ENCODE measurements around the gene OXGR1. TPM values are rescaled to one million over a fixed set of nuclear protein-coding genes. Genes with fewer than 3 reads are reported as not detected.
"Not testable (repeated sequence)": the region's sequence is repeated elsewhere in the genome, so short reads cannot be mapped to it uniquely, and the experiment has no call there.

OXGR1 gene
- not detected in 2 replicates for total RNA-seq (2014; rRNA removed; shearing (Covaris generic))

GRCh38 chr13:96994017-96994857, at the start of gene OXGR1:
TSS of gene OXGR1 (minus strand) at chr13:96994476. CDS start at chr13:96987759, 6,717 bp downstream.
- Histone ChIP-seq H3K4me1 (replicated peaks) (peaks cover 4% of the 10 kb centered on the region; the same call in 1 of the 2 replicates), H3K27ac (no peak within 1 kb of the TSS), H3K4me3 (peak within 1 kb of the TSS; percentile 9; the same call in 1 of the 2 replicates), H3K36me3 (no peaks in the 10 kb centered on the region), H3K9me3 (replicated peaks) (no peaks in the 10 kb centered on the region), H3K27me3 (replicated peaks) (peaks cover 61% of the 10 kb centered on the region)
- DNase-seq (ENCODE audit: low read depth in 1 of 2, low spot score in 2 of 2), result no peak

- H3K27ac ChIP-seq, result no peak overlapping the region
- DNase-seq (ENCODE audit: low read depth in 1 of 2, low spot score in 2 of 2), result peak in 1 of 2 experiments; percentile 4
- no peaks in the 10 kb centered on the region for H3K9me3 ChIP-seq (replicated peaks)
- no peak overlapping the region for H3K4me3 ChIP-seq
- no peaks in the 10 kb centered on the region for H3K36me3 ChIP-seq
- no peaks in the 10 kb centered on the region for H3K27me3 ChIP-seq (replicated peaks)
- no peaks in the 10 kb centered on the region for H3K4me1 ChIP-seq (replicated peaks)
These were observed 49.0 kb upstream of the OXGR1 start for GRCh38 chr13:97043302-97043701.

- no peaks in the 10 kb centered on the region for H3K36me3 ChIP-seq
- H3K4me3 ChIP-seq, result no peak overlapping the region
- H3K4me1 ChIP-seq (replicated peaks), result no peaks in the 10 kb centered on the region
- DNase-seq (ENCODE audit: low read depth in 1 of 2, low spot score in 2 of 2), result peak in 1 of 2 experiments; percentile 7
- no peaks in the 10 kb centered on the region for H3K9me3 ChIP-seq (replicated peaks)
- no peak overlapping the region for H3K27ac ChIP-seq
- no peaks in the 10 kb centered on the region for H3K27me3 ChIP-seq (replicated peaks)
These were observed 36.6 kb upstream of the OXGR1 start for GRCh38 chr13:97030705-97031452.

- H3K4me3 ChIP-seq, result no peak overlapping the region
- peak in 1 of 2 experiments; percentile 57 for DNase-seq (ENCODE audit: low read depth in 1 of 2, low spot score in 2 of 2)
- no peaks in the 10 kb centered on the region for H3K27me3 ChIP-seq (replicated peaks)
- no peaks in the 10 kb centered on the region for H3K9me3 ChIP-seq (replicated peaks)
- H3K4me1 ChIP-seq (replicated peaks), result no peaks in the 10 kb centered on the region
- no peaks in the 10 kb centered on the region for H3K36me3 ChIP-seq
- no peak overlapping the region for H3K27ac ChIP-seq
These were observed 34.4 kb upstream of the OXGR1 start for GRCh38 chr13:97028441-97029299.

- Histone ChIP-seq H3K4me1 (replicated peaks) (no peaks in the 10 kb centered on the region), H3K36me3 (no peaks in the 10 kb centered on the region), H3K27me3 (replicated peaks) (no peaks in the 10 kb centered on the region), H3K27ac (no peak overlapping the region), H3K4me3 (no peak overlapping the region), H3K9me3 (replicated peaks) (no peaks in the 10 kb centered on the region)
- DNase-seq (ENCODE audit: low read depth in 1 of 2, low spot score in 2 of 2), result no peak
These were observed 32.9 kb upstream of the OXGR1 start for GRCh38 chr13:97027162-97027554.

GRCh38 chr13:97026531-97027161, 32.4 kb upstream of the OXGR1 start:
- H3K4me3 ChIP-seq, result no peak overlapping the region
- H3K27me3 ChIP-seq (replicated peaks), result no peaks in the 10 kb centered on the region
- DNase-seq (ENCODE audit: low read depth in 1 of 2, low spot score in 2 of 2), result no peak
- H3K36me3 ChIP-seq, result no peaks in the 10 kb centered on the region
- no peaks in the 10 kb centered on the region for H3K9me3 ChIP-seq (replicated peaks)
- H3K27ac ChIP-seq, result no peak overlapping the region
- no peaks in the 10 kb centered on the region for H3K4me1 ChIP-seq (replicated peaks)

GRCh38 chr13:97023812-97024211, 29.5 kb upstream of the OXGR1 start:
- not testable (repeated sequence) for H3K4me3 ChIP-seq; H3K27ac ChIP-seq; H3K36me3 ChIP-seq; H3K4me1 ChIP-seq (replicated peaks); H3K9me3 ChIP-seq (replicated peaks); DNase-seq (ENCODE audit: low read depth in 1 of 2, low spot score in 2 of 2)
- H3K27me3 ChIP-seq (replicated peaks), result peaks cover 21% of the 10 kb centered on the region

GRCh38 chr13:97023117-97023516, 28.8 kb upstream of the OXGR1 start:
- DNase-seq (ENCODE audit: low read depth in 1 of 2, low spot score in 2 of 2), result no peak
- no peaks in the 10 kb centered on the region for H3K36me3 ChIP-seq
- no peaks in the 10 kb centered on the region for H3K9me3 ChIP-seq (replicated peaks)

GRCh38 chr13:97021241-97021640, 27.0 kb upstream of the OXGR1 start:
- Histone ChIP-seq H3K36me3 (no peaks in the 10 kb centered on the region), H3K4me3 (no peak overlapping the region), H3K27me3 (replicated peaks) (peaks cover 21% of the 10 kb centered on the region), H3K4me1 (replicated peaks) (no peaks in the 10 kb centered on the region), H3K9me3 (replicated peaks) (no peaks in the 10 kb centered on the region), H3K27ac (no peak overlapping the region)
- no peak for DNase-seq (ENCODE audit: low read depth in 1 of 2, low spot score in 2 of 2)

More at GRCh38 chr13:97023117-97023516, 28.8 kb upstream of the OXGR1 start:
- Histone ChIP-seq H3K27ac (no peak overlapping the region), H3K4me1 (replicated peaks) (no peaks in the 10 kb centered on the region), H3K4me3 (no peak overlapping the region), H3K27me3 (replicated peaks) (peaks cover 21% of the 10 kb centered on the region)

- Histone ChIP-seq H3K4me1 (replicated peaks) (no peaks in the 10 kb centered on the region), H3K27me3 (replicated peaks) (peaks cover 21% of the 10 kb centered on the region), H3K27ac (no peak overlapping the region), H3K4me3 (no peak overlapping the region), H3K9me3 (replicated peaks) (no peaks in the 10 kb centered on the region), H3K36me3 (no peaks in the 10 kb centered on the region)
- DNase-seq (ENCODE audit: low read depth in 1 of 2, low spot score in 2 of 2), result no peak
These were observed 26.5 kb upstream of the OXGR1 start for GRCh38 chr13:97020689-97021240.

GRCh38 chr13:97020194-97020593, 25.9 kb upstream of the OXGR1 start:
- H3K9me3 ChIP-seq (replicated peaks), result no peaks in the 10 kb centered on the region
- no peaks in the 10 kb centered on the region for H3K4me1 ChIP-seq (replicated peaks)
- H3K27ac ChIP-seq, result no peak overlapping the region
- DNase-seq (ENCODE audit: low read depth in 1 of 2, low spot score in 2 of 2), result no peak
- no peaks in the 10 kb centered on the region for H3K36me3 ChIP-seq
- H3K27me3 ChIP-seq (replicated peaks), result peaks cover 21% of the 10 kb centered on the region
- no peak overlapping the region for H3K4me3 ChIP-seq

- DNase-seq (ENCODE audit: low read depth in 1 of 2, low spot score in 2 of 2), result no peak
These were observed 25.0 kb upstream of the OXGR1 start for GRCh38 chr13:97019236-97019635.

More at GRCh38 chr13:97019236-97019635, 25.0 kb upstream of the OXGR1 start:
- Histone ChIP-seq H3K36me3 (no peaks in the 10 kb centered on the region), H3K27ac (no peak overlapping the region), H3K9me3 (replicated peaks) (no peaks in the 10 kb centered on the region), H3K4me1 (replicated peaks) (no peaks in the 10 kb centered on the region), H3K4me3 (no peak overlapping the region), H3K27me3 (replicated peaks) (peaks cover 21% of the 10 kb centered on the region)
